NCI-H1694 treated with DMSO at 0.1 percent for 48 hours (cell line): Measurements from ENCODE around the gene SMPDL3B.
A peak's percentile ranks its signal among the peaks of the same experiment; 100 is the strongest.

Experiments
- DNase-seq: peaks from one replicate; lab custom pipeline; 2025; lab: John Stamatoyannopoulos, UW

SMPDL3B gene

DNA sequence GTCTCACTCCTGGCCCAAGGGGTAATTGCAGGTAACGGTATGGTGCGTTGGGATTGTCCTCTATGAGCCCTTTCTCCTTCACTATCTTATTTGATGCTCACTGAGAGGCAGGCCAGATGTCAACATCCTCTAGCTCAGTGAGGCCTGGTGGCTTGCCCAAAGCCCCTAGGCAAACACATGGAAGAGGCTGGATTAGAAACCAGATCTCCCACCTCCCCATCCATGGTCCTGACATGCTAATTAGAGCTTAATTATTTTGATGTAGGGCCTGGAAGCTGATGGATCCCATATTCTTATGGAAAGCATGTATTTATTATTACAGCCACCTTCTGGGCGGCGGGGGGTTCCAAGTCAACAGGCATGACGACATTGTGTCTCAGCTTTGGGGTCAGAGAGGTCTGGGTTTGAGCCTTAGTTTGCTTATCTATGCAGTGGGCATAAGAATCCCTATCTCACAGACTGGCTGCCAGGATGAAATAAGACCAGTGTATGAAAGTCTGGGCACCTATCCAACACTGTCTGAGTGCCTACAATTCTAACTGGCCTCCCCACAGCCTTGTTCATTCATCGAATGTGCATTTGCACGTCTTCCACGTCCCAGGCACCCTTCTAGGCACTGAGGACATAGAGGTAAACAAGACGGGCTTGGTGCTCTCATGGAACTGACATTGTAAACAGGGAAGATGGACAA lies 6.2 kb downstream of the SMPDL3B start:
- no peak for DNase-seq

DNA sequence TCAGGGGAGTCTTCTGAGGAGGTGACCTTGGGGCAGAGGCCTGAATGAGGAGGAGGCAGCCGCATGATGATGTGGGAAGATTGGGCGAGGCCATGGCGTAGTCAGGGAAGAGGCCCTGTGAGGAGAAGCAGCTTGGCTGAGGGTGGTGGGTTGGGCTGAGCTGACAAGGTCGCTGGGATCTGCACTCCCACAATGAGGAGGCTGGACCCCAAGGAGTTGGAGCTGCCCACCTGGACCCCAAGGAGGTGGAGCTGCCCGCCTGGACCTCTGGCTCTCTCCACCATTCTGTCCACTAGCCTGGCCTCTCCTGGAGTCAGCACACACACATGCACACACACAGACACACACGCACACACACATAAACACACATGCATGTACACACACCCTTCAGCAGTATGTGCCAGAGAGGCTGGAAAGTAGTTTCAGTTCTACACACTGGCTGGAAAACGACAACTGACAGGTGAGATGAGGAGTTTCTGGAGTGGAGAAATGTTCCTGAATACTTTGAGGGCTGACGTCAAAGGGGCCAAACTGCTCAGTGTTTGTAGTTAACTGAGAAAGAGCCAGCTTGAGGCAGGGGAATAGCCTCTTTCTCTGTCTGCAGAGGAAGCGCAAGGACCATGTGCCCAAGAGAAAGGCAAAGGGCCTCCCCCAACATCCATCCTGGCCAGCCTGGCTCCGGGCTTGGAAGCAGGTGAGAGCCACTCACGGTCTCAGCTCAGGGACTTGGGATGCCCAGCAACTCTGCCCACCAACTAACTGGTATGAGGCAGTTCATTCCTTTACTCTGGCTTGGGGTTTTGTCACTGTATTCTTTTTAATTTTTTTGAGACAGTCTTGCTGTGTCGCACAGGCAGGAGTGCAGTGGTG lies 7.1 kb downstream of the SMPDL3B start:
- no peak for DNase-seq

DNA sequence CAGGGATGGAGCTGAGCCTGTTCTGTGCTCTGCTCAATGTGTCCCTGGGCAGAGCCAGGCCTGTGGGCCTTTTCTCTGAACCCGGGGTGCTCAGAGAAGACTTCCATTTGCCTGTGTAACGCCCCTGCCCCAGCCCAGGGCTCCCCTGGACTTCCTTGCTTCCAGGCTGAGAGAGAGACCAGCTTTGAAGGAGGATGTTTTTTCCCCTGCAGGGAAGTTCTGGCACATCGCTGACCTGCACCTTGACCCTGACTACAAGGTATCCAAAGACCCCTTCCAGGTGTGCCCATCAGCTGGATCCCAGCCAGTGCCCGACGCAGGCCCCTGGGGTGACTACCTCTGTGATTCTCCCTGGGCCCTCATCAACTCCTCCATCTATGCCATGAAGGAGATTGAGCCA lies 10.2 kb downstream of the SMPDL3B start:
- no peak for DNase-seq

DNA sequence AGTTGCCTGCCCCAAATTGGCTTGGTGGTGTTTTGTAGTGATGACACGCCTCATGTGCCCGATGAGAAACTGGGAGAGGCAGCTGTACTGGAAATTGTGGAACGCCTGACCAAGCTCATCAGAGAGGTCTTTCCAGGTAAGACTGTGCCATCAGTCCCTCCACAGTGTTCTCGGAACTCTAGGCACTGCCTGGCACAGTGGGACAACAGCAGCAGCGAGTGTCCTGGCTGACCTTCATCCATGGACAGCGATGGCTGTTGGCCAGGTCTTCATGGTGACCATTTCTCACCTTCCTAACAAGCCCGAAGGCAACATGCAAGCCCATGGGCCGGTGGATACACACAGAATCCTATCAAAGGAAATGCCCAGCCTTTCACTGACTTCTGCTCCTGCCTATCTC lies 14.2 kb downstream of the SMPDL3B start:
- DNase-seq: no peak

DNA sequence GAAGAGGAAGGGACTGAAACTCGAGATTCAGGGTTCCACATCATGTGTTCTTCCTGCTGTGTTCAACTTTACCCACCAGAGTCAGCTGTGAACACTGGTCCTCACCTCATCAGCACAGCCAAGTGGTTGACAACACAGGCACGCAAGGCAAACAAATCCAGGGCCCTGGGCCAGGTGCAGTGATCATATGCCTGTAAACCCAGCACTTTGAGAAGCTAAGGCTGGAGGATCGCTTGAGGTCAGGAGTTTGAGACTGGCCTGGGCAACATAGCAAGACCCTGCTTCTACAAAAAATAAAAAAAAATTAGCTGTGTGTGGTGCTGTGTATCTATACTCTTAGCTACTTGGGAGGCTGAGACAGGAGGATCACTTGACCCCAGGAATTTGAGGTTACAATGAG lies 16.6 kb downstream of the SMPDL3B start:
- DNase-seq: no peak

DNA sequence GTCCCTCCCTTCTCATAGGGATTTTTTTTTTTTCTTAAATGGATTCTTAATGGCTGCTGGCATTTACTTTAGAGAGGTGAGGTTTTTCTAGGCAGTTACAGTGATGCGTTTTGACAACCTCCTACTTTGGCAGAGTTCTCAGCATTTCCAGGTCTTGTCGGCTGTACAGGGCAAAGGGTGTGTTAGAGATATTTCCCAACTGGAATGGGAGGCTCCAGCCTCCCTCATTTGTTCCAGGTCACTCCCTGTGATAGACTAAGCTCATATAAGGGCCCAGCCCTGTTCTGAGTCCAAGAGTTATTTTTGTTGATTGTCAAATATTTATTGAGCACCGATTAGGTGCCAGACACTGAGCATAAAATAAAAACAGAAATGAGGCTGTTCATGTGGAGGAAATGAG lies 17.3 kb downstream of the SMPDL3B start:
- DNase-seq: no peak

DNA sequence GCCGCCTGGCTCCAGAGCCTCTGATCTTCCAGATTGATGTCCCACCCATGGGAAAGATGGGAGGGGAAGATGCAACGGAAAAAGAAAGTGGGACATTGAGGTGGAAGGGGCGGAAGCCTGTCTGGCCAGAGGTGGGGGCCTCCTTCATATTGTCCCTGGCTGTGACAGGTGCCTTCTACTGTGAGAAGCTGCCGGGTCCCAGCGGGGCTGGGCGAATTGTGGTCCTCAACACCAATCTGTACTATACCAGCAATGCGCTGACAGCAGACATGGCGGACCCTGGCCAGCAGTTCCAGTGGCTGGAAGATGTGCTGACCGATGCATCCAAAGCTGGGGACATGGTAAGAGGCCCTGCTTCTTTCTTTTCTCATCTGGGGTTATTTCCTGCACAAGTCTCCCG lies 19.4 kb downstream of the SMPDL3B start:
- DNase-seq: no peak

DNA sequence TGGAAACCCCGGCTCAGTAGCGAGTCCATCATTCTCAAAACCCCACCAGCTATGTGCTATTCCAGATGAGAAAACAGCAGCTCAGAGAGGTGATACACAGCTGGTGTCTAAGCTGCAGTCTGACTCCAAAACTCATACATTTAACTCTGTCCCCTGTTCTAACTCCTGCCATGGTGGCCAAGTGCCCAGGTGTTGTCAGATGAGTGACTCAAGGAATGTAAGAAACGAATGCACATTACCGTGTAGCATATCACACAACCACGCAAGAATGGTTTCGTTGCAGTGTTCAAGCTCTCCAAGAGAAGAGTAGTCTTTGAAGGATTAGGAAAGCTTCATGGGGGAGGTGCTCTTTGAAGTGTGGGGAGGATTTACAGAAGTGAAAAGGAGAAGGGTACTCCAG lies 20.3 kb downstream of the SMPDL3B start:
- no peak for DNase-seq

DNA sequence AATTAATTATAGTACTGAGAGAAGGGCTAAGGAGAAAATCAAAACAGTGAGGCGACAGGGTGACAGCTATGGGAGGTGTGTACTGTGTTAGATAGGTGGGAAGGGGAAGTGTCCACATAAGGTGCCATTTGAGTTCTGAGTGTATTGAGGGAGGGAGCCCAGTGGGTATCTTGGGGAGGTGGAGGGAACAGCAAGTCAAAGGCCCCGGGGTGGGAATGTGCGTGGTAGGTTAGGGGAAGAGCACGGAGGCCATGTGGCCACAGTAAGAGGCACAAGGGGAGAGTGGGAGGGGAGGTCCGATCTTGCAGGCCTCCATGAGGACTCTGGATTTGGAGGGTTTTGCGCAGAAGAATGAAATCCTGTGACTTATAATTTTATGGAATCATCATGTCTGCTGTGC lies 22.0 kb downstream of the SMPDL3B start:
- no peak for DNase-seq

DNA sequence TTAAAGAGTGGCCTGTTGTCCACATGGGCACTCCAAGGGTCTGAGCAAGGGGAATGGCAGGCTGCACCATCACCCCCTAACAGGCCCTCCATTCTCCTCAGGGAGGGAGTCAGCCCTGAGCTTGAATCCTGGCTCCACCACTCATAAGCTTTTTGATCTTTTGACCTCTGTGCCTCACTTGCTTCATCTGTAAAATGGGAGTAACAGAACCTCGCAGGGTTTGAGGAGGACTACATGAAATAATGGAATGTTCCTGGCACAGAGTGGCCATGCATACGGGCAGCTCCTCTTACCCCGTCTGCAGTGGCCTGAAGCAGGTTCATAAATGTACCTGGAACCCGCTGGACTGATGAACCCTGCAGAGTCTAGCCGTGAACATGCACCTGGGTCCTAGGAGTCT lies 22.9 kb downstream of the SMPDL3B start:
- no peak for DNase-seq

DNA sequence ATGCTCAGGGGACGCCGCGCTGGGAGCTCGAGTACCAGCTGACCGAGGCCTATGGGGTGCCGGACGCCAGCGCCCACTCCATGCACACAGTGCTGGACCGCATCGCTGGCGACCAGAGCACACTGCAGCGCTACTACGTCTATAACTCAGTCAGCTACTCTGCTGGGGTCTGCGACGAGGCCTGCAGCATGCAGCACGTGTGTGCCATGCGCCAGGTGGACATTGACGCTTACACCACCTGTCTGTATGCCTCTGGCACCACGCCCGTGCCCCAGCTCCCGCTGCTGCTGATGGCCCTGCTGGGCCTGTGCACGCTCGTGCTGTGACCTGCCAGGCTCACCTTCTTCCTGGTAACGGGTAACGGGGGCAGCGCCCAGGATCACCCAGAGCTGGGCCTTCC lies 23.7 kb downstream of the SMPDL3B start:
- no peak for DNase-seq

DNA sequence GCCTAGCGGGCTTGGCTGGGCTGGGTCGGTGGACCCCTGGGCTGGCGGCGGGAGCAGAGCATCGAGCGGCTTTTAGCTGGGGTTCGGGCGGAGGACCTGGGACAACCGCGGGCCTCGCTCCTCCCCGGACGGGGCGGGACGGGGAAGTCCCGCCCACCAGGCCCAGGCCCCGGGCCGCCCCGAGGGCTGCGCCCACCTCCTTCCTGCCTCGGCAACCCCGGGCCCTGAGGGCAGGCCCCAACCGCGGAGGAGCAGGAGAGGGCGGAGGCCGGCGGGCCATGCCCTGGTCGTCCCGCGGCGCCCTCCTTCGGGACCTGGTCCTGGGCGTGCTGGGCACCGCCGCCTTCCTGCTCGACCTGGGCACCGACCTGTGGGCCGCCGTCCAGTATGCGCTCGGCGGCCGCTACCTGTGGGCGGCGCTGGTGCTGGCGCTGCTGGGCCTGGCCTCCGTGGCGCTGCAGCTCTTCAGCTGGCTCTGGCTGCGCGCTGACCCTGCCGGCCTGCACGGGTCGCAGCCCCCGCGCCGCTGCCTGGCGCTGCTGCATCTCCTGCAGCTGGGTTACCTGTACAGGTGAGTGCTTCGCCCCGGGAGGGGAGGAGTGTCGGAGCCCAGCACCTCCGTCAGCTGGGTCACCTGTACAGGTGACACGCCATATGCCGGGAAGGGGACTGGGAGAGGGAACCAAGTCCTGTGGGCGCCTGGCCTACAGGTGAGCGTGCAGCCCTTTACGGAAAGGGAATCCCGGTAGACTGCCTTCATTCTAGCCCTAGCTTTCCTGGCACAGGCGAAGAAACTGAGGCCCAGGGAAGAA lies 25.2 kb downstream of the SMPDL3B start, which contains the start of gene XKR8:
Gene XKR8, plus strand, starts transcription at position 182 of the 812 bp plus-strand sequence. Its CDS starts 97 bp downstream, at position 279.
- peak; percentile 11 for DNase-seq

DNA sequence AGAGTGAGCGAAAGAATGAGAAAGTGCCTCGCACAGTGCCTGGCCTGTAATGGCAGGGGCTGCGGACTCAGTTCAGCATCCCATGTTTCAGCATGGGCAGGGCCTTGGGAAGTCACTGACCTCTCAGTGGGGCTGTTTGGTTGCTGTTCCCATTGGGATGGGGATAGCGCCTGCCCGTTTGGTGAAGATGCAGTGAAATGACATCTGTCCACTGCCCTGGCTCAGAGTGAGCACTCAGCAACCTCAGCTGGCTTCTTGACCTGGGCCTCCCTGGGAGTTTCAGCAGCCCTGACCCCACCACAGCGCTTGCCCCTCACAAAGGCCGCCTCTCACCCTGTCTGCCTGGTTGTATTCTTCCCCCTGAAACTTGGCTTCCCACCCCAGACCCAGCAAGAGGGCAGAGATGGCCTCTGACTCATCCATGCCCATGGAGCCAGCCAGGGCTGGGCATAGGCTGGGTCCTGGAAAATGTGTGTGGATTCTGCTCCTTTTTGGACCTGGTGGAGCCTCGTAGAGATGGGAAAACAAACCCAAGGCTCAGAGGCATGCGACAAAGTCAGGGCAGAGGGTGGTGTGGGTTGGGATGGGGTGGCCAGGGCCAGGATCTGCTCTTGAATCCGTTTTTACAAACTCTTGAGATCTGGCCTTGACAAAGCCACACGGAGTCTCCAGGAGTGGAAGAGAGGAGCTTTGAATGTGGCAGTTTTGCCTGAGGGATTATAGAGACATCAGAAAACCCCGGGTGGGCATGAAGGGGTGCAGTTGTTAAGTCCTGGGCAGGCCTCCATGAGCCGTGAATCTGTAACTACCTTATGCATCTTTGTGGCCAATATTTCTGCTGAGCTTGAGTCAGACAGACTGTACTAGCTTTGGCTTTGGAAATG lies 26.2 kb downstream of the SMPDL3B start:
- DNase-seq: no peak

DNA sequence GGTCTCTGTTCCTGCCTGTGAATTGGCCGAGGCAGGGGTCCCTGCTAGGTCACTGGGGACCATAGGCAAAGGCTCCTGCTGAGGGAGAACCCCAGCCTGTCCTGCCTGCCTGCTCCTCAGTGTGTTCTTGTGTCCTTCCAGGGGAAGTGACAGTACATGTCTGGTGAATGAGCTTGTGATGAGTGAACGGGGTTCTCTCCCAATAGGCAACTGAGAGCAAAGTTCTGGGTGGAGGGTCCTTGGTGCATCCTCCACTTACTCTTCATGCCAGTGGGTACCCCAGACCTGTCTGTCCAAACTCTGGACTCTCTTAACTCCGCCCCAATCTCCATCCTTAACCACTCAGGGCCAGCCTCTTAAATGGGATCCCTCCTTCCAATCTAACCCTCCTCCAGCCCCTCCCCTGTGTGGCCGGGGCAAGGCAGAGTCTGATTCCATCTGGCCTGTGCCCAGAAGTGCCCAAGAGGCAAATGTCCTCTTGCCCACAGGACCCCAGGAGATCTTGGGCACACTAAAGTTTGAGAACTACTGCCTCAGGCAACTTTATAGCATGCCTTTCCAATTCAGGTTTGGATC lies 26.9 kb downstream of the SMPDL3B start:
- DNase-seq: no peak

DNA sequence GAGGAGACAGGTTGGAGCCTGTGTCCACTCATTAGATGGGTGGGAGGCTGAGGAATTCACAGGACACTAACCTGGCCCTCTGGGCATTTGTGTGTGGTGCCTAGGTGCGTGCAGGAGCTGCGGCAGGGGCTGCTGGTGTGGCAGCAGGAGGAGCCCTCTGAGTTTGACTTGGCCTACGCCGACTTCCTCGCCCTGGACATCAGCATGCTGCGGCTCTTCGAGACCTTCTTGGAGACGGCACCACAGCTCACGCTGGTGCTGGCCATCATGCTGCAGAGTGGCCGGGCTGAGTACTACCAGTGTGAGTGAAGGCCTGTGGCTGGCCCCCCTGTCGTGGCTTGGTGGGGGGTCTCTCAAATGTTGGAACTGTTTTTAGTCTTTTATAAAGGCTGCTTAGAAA lies 28.6 kb downstream of the SMPDL3B start:
- no peak for DNase-seq

DNA sequence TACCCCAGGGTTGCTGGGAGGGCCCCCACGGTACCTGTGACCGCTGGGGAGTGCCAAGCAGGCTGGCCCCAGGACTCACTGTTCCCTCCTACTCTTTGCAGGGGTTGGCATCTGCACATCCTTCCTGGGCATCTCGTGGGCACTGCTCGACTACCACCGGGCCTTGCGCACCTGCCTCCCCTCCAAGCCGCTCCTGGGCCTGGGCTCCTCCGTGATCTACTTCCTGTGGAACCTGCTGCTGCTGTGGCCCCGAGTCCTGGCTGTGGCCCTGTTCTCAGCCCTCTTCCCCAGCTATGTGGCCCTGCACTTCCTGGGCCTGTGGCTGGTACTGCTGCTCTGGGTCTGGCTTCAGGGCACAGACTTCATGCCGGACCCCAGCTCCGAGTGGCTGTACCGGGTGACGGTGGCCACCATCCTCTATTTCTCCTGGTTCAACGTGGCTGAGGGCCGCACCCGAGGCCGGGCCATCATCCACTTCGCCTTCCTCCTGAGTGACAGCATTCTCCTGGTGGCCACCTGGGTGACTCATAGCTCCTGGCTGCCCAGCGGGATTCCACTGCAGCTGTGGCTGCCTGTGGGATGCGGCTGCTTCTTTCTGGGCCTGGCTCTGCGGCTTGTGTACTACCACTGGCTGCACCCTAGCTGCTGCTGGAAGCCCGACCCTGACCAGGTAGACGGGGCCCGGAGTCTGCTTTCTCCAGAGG lies 31.8 kb downstream of the SMPDL3B start:
- DNase-seq: no peak

DNA sequence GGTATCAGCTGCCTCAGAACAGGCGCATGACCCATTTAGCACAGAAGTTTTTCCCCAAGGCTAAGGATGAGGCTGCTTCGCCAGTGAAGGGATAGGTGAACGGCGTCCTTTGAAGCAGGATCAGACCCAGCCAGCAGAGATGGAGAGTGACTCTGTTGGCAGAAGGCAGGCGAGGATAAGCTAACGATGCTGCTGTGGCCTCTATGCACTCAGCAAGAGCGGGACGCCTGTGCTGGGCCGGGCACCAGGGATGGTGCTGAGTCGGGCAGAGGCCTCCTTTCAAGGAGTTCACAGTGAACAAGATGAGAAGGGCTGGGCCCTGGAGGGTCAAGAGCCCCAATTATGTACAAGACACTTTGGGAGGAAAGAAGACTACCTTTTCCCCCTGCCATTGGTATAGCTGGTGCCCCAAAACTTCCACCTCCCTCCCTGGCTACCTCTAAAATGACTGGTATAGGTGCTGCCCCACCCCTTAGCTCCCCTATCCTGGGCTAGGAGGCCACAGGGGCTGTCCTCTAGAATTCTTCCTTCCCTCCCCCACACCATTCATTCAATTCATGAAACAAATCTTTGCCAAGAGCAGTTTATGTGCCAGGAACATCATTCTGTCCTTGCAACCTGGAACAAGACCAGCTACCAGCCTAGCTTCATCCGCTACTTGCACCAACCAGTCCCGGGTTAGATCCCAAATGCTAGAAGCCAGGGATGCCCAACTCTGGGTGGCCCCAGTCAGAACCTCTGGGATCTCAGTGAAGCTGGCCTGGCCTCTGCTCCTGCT lies 32.5 kb downstream of the SMPDL3B start:
- DNase-seq: no peak

DNA sequence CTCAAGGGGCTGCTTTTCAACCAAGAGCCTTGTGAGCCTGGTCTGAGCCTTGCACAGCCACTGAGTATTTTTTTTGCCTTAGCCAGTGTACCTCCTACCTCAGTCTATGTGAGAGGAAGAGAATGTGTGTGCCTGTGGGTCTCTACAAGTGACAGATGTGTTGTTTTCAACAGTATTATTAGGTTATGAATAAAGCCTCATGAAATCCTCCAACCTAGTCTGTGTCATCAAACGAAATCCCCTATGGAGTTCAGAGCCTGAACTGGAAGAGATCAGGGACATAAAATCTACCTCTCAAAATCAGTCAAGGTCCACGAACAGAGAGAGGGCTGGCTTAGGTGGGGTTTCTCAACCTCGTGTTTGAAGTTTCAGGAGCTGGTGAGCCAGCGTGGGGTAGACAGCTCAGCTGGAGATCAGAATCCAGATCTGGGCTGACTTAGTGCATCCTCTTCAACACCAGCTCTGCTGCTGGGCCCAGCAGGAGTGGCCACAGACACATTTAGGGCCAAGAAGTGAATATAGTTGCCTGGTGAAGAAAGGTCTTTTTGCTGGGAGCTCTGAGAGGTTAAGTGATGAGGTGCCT lies 33.2 kb downstream of the SMPDL3B start:
- DNase-seq: no peak

DNA sequence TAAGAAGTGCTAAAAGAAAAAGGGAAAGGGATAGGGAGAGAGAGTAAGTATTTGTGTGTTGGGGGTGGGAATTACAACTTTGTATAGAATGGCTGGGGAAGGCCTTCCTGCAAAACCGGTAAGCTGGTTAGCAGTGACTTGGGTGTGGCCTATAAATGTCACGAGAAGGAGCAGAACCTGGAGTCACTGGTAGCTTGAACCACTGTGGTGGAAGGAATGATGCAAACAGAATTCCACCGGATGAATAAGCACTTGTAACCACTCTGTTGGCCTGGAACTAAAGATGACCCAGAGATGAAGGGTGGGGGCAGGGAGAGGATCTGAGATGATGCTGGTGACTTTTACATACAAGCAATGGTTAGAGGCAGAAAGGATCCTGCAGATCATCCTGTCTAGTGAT lies 33.9 kb downstream of the SMPDL3B start:
- DNase-seq: no peak
